ENCODE results near the gene CAD. TPM values are rescaled to one million over a fixed set of nuclear protein-coding genes. Genes with fewer than 3 reads are reported as not detected.

The CAD gene
- polyA plus RNA-seq, 1 donor from 2014 or later: 18.9 TPM

DNA sequence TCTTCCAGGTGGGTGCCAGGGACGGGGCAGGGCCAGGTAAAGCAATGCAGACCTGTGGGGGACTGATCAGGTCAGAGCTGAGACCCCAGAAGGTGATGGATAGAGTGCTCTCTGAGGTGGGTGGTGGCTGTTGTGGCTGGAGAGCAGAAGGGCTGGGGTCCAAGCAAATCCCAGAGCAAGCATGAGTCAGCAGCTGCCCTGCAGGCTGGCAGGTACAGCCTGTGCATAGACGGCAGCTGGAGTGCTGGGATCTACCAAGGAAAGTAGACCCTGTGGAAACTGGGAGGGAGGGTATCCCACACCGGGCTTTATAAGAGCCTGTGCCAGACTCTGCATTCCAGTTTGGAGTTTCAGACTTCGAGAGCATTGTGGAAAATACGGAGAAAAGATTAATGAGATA is 65.7 kb downstream of the CAD start:
- no peak overlapping the region for H3K4me3 Mint-ChIP-seq
- no peaks in the 10 kb centered on the region for H3K36me3 Mint-ChIP-seq
- H3K27ac Mint-ChIP-seq: no peak overlapping the region
- H3K4me1 Mint-ChIP-seq: peaks cover 1 to 10% (median 7%) of the 10 kb centered on the region in 3 donors
- H3K27me3 Mint-ChIP-seq: peaks cover 12% of the 10 kb centered on the region
- H3K9me3 Mint-ChIP-seq: no peaks in the 10 kb centered on the region

DNA sequence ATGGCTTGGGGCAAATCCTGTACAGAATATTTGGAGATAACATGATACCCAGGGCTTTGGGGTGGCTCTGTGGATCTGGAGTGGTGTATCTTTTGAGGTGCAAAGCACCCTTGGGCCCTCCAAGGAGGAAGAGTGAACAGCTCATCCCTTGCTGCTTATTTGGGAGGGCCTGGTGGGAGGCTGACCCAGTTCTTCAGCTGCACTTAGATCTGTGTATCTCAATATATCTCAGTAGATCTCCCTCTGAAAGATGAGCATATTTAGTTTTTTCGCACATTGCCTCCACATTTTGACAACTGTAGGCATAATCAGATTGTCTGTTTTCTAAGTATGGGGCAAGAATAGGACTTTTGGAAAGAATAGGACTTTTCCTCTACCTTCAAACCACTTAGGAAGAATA is 67.8 kb downstream of the CAD start:
- H3K9me3 Mint-ChIP-seq: no peaks in the 10 kb centered on the region
- no peak overlapping the region for H3K27ac Mint-ChIP-seq
- H3K36me3 Mint-ChIP-seq: no peaks in the 10 kb centered on the region
- H3K4me1 Mint-ChIP-seq: peaks cover under 1 to 2% (median under 1%) of the 10 kb centered on the region in 3 donors
- H3K4me3 Mint-ChIP-seq: no peak overlapping the region
- peaks cover 12% of the 10 kb centered on the region for H3K27me3 Mint-ChIP-seq

DNA sequence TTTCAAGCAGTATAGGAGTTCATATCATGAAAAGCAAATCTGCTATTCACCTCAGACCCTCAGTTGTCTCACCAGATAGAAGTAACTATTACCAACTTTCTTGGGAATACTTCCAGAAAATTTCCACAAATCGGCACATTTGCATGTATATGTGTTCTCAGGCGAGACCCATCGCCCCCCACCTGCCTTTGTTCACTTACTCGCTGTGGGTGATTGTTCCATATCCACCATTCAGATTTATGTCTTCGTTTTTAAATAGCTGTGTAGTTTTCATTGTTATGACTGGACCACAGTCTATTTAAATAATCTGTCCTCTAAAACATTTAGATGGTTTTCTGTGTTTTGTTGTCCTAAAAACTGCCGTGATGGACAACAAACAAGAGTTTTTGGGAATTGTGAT is 68.3 kb downstream of the CAD start:
- Mint-ChIP-seq H3K36me3 (no peaks in the 10 kb centered on the region), H3K27me3 (peaks cover 12% of the 10 kb centered on the region), H3K4me3 (no peak overlapping the region), H3K4me1 (no peaks in the 10 kb centered on the region), H3K9me3 (no peaks in the 10 kb centered on the region), H3K27ac (no peak overlapping the region)

DNA sequence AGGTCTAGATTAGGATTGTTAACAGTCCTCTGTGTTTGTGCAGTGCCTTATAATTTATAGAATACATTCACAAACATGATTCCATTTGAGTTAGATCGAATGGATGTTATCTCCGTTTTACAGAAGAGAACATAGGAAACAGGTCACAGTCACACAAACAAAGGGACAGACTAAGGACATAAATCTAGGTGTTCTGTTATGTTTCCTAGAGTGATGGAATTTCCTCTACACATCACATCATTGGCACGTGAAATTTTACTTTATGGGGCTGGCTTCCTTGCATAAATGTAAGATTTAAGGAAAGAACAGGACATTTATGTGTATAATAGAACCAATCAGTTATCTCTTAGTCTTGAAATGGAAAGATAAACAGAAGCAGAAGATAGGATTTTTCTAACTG is 71.4 kb downstream of the CAD start:
- Mint-ChIP-seq H3K4me1 (peaks cover 0 to 2% (median 0%) of the 10 kb centered on the region in 3 donors), H3K9me3 (no peaks in the 10 kb centered on the region), H3K36me3 (no peaks in the 10 kb centered on the region), H3K4me3 (no peak overlapping the region), H3K27me3 (peaks cover 10% of the 10 kb centered on the region), H3K27ac (no peak overlapping the region)

DNA sequence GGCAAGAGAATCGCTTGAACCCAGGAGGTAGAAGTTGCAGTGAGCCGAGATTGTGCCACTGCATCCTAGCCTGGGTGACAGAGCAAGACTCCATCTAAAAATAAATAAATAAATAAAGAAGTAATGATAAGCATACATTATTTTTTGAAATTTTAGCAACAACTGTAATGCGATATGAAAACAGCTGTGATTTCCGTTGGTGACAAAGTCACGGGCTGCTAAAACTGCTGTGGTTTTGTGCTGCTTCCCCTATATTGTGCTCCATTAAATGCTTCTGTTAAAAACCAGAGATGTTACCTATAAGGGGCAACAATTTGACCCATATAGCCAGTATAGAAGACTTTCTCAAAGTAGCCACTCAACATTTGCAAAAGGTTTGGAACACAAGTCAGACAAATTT is 73.4 kb downstream of the CAD start:
- Mint-ChIP-seq H3K9me3 (no peaks in the 10 kb centered on the region), H3K4me1 (peaks cover 0 to 2% (median 0%) of the 10 kb centered on the region in 3 donors), H3K27me3 (peaks cover 10% of the 10 kb centered on the region), H3K27ac (no peak overlapping the region), H3K36me3 (no peaks in the 10 kb centered on the region), H3K4me3 (no peak overlapping the region)

DNA sequence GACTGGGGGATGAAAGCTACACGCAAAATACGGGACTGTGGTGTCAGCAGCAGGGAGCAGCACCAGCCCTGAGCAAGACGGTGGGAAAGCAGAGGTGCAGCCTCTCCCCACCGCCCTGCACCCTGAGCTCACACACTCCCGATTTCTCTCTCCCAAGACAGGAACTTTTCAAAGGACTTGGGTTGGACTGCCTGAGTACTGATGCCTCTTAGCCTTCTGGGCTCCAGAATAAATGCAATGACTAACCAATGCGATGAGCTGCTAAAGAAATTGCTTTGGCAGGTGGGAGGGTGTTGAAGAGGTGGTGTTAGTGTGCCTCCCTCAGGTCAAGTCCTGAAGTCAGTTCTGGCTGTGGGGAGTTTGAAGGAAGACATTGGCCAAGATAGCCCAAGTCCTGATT is 74.7 kb downstream of the CAD start:
- Mint-ChIP-seq H3K4me3 (no peak overlapping the region), H3K27me3 (peaks cover 14% of the 10 kb centered on the region), H3K27ac (no peak overlapping the region), H3K36me3 (no peaks in the 10 kb centered on the region), H3K9me3 (no peaks in the 10 kb centered on the region), H3K4me1 (peaks cover 0 to 2% (median 0%) of the 10 kb centered on the region in 3 donors)

Other genes with a start within 250 kb of the CAD start
- gene MAPRE3, start 246.7 kb upstream of the CAD start, polyA plus RNA-seq: 2.4 TPM
- gene TMEM214, start 184.4 kb upstream of the CAD start, polyA plus RNA-seq: 34.3 TPM
- 10.8 TPM for gene AGBL5, start 165.7 kb upstream of the CAD start, polyA plus RNA-seq
- 723 TPM for gene OST4, start 145.7 kb upstream of the CAD start, polyA plus RNA-seq
- 0.61 TPM for gene EMILIN1, start 138.8 kb upstream of the CAD start, polyA plus RNA-seq
- gene KHK, start 130.6 kb upstream of the CAD start, polyA plus RNA-seq: 6.5 TPM
- not detected for gene CGREF1, start 98.2 kb upstream of the CAD start, polyA plus RNA-seq
- 0.35 TPM for gene ABHD1, start 93.6 kb upstream of the CAD start, polyA plus RNA-seq
- 62.2 TPM for gene PREB, start 82.7 kb upstream of the CAD start, polyA plus RNA-seq
- not detected for gene PRR30, start 78.0 kb upstream of the CAD start, polyA plus RNA-seq
- not detected for gene TCF23, start 68.4 kb upstream of the CAD start, polyA plus RNA-seq
- 274 TPM for gene ATRAID, start 5.3 kb upstream of the CAD start, polyA plus RNA-seq
- gene SLC5A6, start 5.1 kb upstream of the CAD start, polyA plus RNA-seq: 20.3 TPM
- not detected for gene SLC30A3, start 45.7 kb downstream of the CAD start, polyA plus RNA-seq
- not detected for gene DNAJC5G, start 58.1 kb downstream of the CAD start, polyA plus RNA-seq
- not detected for gene TRIM54, start 65.1 kb downstream of the CAD start, polyA plus RNA-seq
- 1.6 TPM for gene UCN, start 91.1 kb downstream of the CAD start, polyA plus RNA-seq
- gene MPV17, start 105.7 kb downstream of the CAD start, polyA plus RNA-seq: 96.1 TPM
- gene GTF3C2, start 139.4 kb downstream of the CAD start, polyA plus RNA-seq: 38.6 TPM
- 35.0 TPM for gene EIF2B4, start 153.0 kb downstream of the CAD start, polyA plus RNA-seq
- 219 TPM for gene SNX17, start 153.2 kb downstream of the CAD start, polyA plus RNA-seq
- 4.8 TPM for gene ZNF513, start 163.4 kb downstream of the CAD start, polyA plus RNA-seq
- gene PPM1G, start 192.2 kb downstream of the CAD start, polyA plus RNA-seq: 80.1 TPM
- gene NRBP1, start 211.3 kb downstream of the CAD start, polyA plus RNA-seq: 69.2 TPM
- 1.6 TPM for gene KRTCAP3, start 225.0 kb downstream of the CAD start, polyA plus RNA-seq